Medulla oblongata (tissue), 1 donor: Measurements from ENCODE around the gene SURF4.
"Not testable (repeated sequence)": the region's sequence is repeated elsewhere in the genome, so short reads cannot be mapped to it uniquely, and the experiment has no call there.

ENCODE experiments used
- DNase-seq: peaks from one replicate; pipeline ENCODE4 v3.0.0-alpha.2; 2015; ENCODE audit errors: extremely low spot score

Gene SURF4

DNA sequence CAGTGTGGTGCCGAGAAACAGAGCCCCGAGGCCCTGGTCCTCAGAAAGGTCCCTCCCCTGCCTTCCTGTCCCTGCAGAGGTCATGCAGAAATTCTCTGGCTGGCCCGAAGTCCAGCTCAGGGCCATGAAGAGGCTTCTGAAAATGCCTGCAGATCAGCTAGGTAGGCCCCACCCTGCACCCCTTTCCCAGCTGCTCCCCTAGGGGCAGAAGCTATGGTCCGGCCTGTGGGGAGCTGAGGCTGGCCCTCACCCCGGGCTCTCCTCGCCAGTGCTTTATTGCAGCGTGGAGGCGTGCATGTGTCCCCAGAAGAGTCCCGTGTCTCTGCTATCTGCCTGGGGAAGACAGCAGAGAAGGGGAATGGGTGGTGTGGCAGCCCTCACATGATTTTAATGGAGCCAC lies 22.0 kb upstream of the SURF4 start:
- DNase-seq: no peak

DNA sequence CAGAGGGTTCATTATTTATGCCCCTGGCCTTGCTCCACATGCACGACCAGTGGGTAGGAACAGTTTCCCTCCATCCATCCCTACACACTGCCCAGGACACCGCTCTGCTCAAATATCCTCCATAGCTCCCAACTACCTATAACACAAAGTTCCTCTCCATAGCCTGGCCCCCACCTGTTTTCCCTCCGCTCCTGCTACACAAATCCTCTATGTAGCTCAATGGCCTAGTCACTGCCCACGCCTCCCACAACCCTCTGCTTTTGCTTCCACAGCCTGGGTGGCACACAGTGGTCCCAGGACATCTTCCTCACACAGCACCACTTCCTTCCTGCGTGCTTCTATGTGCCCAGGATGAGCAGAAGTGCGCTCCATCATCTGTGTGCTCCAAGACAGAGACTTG lies 21.5 kb upstream of the SURF4 start:
- no peak for DNase-seq

DNA sequence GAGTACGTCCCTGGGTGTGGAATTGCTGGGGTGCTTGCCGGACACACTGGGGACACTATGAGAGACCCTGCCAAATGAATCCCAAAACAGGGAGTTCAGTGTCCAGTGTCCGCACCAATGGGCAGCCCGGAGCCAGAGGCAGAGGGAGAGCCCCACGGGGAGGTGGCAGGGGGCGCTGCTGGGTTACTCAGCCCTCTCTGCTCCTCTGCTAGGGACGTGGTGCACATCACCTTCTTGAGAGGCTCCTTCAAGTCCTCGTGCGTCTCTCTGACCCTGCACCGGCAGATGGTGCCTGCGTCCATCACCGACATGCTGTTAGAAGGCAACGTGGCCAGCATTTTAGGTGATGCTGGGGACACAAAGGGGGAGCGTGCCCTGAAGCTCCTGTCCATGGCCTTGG lies 21.1 kb upstream of the SURF4 start:
- no peak for DNase-seq

DNA sequence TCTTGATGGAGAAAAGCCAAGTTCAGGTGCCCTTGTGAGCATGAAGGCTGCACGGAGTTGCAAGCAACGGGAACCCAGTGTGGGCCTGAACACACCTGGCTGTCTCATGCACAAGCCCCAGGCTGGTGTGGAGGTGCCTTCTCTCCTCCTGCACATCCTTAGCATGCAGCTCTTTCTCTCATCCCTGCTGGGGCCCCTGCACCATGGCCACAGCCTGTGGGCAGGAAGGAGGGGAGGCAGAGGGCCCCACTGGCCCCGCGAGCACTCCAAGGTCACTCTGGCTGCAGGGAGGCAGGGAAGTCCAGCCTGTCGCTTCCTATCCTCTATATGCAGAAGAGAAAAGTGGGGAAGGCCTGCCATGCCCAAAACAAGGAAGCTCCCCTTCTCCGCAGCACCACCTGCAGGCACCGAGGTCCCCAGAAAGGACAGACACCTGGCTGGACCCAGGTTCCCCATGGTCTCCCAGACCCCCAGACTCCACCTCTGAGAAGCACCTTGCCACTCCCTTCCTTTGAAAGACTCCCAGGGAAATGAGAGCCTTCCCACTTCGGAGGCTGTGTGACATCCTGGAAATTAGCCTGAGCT lies 18.9 kb upstream of the SURF4 start:
- no peak for DNase-seq

DNA sequence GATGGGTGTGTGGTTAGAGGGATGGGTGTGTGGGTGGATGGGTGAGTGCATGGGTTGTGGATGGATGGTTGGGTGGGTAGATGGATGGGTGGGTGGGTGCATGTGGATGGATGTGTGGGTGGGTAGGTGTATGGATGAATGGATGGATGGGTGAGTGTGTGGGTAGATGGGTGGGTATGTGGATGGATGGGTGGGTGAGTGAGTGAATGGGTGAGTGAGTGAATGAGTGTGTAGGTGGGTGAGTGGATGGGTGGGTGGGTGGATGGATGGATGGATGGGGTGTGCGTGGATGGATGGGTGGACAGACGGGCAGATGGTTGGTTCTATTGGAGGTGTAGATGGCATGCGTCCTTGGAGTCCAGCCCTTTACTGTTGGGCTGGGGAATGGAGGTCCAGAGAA lies 17.5 kb upstream of the SURF4 start:
- DNase-seq: no peak

DNA sequence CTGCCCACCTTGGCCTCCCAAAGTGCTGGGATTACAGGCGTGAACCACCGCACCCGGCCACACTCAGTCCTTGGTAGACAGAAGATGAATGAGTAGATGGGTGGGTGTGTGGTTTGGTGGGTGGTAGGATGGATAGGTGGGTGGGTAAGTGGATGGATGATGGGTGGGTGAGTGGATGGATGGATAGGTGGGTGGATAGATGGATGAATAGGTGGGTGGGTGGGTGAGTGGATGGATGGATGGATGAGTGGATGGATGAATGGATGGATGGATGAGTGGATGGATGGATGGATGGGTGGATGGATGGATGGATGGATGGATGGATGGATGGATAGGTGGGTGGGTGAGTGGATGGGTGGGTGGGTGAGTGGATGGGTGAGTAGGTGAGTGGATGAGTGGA lies 16.4 kb upstream of the SURF4 start:
- not testable (repeated sequence) for DNase-seq

DNA sequence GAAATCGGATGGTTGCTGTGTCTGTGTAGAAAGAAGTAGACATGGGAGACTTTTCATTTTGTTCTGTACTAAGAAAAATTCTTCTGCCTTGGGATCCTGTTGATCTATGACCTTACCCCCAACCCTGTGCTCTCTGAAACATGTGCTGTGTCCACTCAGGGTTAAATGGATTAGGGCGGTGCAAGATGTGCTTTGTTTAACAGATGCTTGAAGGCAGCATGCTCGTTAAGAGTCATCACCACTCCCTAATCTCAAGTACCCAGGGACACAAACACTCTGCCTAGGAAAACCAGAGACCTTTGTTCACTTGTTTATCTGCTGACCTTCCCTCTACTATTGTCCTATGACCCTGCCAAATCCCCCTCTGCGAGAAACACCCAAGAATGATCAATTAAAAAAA lies 15.6 kb upstream of the SURF4 start:
- DNase-seq: not testable (repeated sequence)

DNA sequence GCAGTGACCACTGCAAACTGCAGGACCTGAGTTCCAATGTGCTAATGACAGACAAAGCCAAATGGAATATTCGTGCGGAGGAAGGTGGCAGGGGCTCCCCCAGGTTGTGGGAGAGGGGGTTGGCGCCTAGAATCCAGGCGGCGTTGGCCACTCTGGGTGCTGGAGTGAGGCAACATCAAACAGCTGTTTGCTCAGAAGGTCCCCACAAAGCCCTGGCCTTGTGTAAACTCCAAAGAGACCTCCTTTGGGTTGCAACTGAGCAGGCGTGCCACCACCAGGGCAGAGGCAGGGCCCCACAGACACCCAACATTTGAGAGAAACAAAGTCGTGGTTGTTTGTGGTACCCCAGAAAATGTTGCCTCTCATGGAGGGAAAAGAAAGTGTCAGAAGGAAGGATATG lies 14.9 kb upstream of the SURF4 start:
- no peak for DNase-seq

DNA sequence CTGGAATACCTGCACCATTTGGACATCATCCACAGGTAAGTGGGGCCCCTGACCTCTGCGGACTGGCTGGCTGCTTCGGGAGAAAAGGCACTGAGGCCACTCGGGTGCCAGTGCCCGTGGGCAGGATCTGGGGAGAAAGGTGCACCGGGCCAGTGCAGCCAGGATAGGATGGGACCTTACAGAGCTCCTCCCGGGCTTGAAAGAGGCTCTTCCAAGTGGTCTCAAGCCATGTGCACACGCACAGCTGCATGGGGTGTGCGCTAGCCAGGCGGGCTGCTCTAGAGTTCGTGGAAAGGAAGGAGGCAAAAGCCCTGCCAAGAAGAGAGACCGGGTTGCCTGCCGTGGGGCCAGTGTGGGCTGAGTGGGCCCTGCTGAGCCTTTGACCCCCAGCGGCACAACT lies 13.7 kb upstream of the SURF4 start:
- DNase-seq: no peak

DNA sequence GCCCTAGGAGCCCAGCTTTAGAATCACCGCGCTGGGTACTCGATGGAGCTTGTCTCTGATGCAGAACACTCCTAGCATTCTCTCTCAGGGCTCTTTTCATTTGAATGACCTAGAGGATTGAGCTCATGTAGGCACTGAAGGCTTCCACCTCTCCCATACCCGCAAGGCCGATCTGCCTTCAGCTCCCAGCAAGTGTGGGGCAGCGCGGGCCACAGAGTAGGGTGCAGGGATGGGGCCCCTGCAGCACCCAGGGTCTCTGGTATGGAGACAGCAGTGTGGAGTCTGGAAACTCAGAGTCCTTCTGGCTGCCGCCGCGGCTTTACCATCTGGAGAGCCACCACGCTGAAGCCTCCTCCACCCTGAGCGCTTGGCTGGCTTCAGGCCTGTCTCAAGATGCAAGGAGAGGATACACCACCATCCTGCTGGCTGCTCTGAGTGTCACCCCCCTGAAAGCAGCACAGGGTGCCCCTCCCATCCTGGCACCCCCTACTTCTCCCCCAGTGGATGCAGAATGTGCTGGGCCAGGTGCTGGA lies 13.2 kb upstream of the SURF4 start:
- no peak for DNase-seq

DNA sequence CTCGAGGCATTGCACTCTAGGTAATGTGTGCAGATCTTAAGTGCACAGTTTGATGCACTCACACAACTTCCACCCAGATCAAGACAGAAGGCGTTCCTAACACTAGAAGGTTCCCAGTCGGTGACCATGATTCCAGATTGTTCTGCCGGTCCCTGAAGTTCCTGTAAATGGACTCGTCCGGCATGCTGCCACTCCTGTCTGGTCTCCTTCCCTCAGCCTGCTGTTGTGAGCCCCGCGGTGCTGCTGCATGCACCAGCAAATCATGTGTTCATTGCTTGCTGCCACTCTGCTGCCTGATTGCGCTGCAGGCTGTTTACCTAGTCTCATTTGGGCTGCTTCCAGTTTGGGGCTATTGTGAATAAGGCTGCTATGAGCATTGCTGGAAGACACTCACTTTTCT lies 11.8 kb upstream of the SURF4 start:
- no peak for DNase-seq

DNA sequence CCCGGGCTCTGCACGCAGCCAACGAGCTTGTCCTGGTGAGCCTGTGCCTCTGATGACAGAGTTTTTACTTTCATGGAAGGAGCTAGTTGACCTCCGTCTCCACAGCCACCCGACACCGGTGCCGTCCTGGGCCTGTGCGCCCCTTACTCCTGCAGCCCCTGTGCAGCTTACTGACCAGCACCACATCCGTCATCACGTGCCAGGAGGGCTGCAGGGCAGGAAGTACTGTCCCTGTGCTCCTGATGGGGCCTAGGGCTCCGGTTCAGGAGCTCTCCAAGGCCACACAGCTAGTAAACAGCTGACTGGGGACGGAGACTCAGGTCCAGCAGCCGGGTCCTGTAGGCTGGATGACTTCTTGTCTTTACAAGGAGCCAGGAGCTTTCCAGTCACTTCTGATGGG lies 10.5 kb upstream of the SURF4 start:
- no peak for DNase-seq

DNA sequence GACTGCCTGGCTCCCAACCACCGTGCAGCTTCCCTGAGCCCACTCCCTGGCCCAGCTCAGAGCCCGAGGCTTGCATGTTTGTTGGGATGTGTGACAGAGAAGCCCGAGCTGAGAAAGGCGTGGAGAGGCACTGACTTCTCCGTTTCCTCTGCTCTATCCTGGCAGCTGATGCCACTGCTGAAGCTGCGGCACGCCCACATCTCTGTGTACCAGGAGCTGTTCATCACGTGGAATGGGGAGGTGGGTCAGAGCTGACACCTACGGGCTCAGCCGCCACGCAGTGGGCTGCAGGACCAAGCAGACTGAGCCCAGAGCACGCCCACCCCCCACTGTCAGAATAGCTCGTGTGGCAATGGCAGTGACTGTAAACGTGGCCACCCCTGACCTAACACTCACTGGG lies 9.6 kb upstream of the SURF4 start:
- no peak for DNase-seq

DNA sequence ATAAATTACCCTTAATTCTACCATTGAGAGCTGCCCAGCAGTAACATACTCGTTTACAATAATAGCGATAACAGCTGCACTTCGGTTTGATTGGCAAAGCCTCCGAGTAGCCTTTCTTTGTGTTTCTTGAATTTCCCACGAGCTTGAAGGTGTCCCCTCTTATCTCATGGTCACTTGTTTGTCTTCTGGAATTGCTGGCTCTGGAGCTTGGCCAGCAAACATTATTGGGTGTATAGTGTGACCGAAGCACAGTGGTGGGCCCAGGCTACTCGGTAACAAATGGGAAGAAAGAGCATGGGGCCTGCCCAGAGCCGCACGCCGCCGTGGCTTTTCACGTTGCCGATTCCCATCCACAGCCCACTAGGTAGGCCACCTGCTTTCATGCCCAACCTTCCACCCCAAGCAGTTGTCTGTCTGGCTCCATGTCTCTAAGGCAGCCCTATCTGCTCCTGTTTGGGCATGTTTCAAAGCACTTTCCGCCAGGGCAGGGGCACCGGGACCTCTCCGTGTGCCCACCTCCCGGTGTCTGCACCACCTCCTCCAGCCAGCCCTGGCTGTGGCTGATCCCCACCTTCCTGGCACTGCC lies 9.0 kb upstream of the SURF4 start:
- DNase-seq: no peak

DNA sequence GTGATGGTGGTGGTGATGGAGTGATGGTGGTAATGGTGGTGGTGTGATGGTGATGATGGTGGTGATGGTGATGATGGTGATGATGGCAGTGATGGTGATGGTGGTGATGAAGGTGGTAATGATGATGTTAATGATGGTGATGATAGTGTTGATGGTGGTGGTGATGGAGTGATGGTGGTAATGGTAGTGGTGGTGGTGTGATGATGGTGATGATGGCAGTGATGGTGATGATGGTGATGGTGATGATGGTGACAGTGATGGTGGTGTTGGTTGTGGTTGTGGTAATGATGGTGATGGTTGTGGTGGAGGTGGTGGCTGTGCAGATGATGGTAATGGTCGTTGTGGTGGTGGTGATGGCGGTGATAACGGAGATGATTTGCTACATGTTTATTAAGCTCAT lies 7.6 kb upstream of the SURF4 start:
- no peak for DNase-seq

DNA sequence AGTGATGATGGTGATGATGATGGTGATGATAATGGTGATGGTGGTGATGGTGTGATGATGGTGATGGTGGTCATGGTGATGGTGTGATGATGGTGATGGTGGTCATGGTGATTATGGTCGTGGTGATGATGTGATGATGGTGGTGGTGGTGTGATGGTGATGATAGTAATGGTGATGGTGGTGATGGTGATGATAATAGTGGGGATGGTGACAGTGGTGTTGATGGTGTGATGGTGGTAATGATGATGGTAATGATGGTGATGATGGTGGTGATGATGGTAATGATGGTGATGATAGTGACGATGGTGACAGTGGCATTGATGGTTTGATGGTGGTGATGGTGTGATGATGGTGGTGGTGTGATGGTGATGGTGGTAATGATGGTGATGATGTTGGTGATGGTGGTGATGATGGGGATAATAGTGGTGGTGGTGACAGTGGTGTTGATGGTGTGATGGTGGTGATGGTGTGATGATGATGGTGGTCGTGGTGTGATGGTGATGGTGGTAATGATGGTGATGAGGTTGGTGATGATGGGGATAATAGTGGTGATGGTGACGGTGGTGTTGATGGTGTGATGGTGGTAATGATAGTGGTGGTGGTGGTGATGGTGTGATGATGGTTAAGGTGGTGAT lies 6.8 kb upstream of the SURF4 start:
- DNase-seq: no peak

DNA sequence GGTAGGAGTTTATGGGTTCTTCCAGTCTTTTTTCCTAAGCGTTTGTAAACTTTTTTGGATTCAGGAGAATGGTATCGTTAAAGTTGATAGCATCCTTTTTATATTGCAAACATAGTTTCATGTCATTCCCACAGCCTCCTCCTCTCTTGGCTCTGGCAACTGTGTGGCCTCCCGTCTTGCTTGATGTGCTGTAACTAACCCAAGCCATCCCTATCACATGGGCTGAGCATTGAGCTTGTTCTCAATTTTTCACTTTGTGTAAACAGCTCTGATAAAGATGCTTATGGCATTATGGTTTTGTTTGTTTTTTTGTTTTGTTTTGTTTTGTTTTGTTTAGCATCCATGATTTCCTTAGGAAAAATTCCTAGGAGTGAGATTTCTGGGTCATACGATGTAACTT lies 4.9 kb upstream of the SURF4 start:
- DNase-seq: no peak

DNA sequence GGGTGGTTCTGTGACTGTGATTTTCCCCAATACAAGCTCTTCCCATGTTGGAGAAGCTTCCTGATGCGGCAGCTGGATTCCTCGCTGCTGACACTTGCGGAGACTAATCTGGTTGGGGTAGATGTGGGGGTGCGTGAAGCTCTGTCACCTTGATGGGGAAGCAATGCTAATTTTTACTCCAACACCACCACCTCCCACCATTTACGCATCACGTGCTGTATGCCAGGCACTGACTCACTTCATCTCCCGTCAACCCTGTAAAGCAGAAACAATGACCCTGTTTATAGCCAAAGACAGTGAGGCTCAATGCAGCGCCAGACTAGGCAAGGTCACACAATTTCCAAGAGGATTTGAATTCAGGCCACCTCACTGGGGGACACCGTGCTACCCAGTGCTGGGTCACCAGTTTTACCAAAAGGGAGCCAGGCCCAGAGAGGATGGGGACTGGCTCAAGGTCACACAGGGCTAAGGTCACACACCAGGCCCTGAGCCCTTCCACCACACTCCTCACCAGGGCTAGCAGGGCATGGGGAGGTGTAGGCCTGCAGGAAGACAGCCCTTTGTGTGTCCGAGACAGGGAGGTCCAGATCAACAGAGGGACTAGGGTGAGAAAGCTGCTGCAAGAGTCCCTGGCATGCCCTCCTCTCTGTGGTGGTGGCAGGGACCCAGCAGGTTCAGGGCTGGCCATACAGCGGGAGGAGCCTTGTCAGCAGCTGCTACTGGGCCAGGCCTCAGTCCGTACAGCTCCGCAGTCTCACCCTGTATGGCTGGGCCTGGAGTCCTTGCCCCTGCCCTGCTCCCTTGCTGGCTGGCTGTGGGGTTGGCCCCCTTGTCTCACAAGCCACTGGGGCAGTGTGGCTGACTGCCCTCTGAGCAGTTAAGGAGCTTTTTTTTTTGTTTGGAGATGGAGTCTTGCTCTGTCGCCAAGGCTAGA lies 3.6 kb upstream of the SURF4 start:
- DNase-seq: peak; percentile 63

DNA sequence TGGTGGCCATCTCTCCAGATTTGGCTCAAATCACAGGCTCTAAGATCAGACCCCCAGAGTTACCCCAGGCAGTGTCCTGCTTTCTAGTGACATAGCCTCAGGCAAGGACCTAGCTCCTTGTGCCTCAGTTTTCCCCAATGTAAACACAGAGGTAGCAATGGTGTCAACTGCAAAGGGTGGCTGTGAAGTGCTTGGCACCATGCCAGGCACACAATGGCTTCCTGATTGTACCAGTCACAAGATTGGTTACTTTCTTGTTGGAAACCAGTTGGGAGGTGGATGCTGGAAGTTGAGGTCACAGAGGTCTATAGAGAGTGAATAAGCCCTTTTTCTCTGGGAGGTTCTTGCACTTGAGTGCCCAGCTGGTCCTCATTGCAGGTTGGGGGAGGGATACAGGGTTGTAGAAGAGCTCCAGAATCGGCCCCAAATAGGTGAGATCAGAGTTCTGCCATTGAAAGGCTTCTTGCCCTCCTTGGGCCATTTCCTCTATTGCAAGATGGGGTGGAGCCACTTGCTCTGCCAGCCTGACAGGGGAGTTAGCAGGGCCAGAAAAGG lies 2.6 kb upstream of the SURF4 start:
- DNase-seq: no peak

DNA sequence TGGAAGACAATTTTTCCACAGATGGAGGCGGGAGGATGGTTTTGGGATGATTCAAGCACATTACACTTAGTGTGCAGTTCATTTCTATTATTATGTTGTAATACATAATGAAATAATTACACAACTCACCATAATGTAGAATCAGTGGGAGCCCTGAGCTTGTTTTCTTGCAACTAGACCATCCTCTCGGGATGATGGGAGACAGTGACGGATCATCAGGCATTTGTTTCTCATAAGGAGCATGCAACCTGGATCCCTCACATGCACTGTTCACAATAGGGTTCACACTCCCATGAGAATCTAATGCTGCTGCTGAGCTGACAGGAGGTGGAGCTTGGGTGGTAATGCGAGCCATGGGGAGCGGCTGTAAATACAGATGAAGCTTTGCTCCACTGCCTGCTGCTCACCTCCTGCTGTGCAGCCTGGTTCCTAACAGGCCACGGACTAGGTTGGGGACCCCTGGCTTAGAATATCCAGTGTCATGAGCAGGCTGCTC lies 1.9 kb upstream of the SURF4 start:
- no peak for DNase-seq

DNA sequence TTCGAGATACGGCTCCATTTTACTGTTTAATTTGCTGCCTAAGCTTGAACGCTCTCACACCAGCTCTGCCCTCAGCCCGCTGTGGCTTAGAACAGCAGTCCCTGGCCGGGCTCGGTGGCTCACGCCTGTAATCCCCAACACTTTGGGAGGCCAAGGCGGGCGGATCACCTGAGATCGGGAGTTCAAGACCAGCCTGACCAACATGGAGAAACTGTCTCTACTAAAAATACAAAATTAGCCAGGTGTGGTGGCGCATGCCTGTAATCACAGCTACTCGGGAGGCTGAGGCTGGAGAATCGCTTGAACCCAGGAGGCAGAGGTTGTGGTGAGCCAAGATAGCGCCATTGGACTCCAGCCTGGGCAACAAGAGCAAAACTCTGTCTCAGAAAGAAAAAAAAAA lies 1.4 kb upstream of the SURF4 start:
- DNase-seq: not testable (repeated sequence)
